Esophagus squamous epithelium (tissue), 5 donors: Measurements from ENCODE around the gene OPRM1. TPM values are rescaled to one million over a fixed set of nuclear protein-coding genes. Genes with fewer than 3 reads are reported as not detected.
"Not testable (repeated sequence)": the region's sequence is repeated elsewhere in the genome, so short reads cannot be mapped to it uniquely, and the experiment has no call there.

Source experiments
- DNase-seq: peaks from one replicate; lab custom pipeline; 2025; lab: John Stamatoyannopoulos, UW
- H3K27ac ChIP-seq, 4 donors: fragments of 200-600 bp; sonication (generic); one replicate each; pipeline ENCODE4 v1.5.1; 2016 to 2019; ENCODE audit warnings: mild to moderate bottlenecking in 1 of 4
- H3K27me3 ChIP-seq, 4 donors: fragments of 200-600 bp; sonication (generic); 1 replicate in 3 of 4; 2 replicates in 1 of 4; pipeline versions ENCODE4 v1.5.1 to v1.6.0; 2017 to 2021; ENCODE audit warnings: antibody characterized with exemption in 1 of 4
- H3K36me3 ChIP-seq, 3 donors: fragments of 200-600 bp; sonication (generic); one replicate each; pipeline ENCODE4 v1.5.1; 2016 to 2019
- H3K4me1 ChIP-seq, 3 donors: fragments of 200-600 bp; sonication (generic); one replicate each; pipeline ENCODE4 v1.5.1; 2017 to 2019
- H3K4me3 ChIP-seq, 4 donors: fragments of 200-600 bp; sonication (generic); 1 replicate in 3 of 4; 2 replicates in 1 of 4; pipeline ENCODE4 v1.5.1; 2016 to 2019; ENCODE audit warnings: mild to moderate bottlenecking in 2 of 4, moderate library complexity in 1 of 4
- H3K9me3 ChIP-seq, 3 donors: fragments of 200-600 bp; sonication (generic); one replicate each; pipeline ENCODE4 v1.5.1; 2016 to 2019
- CTCF ChIP-seq, 6 experiments: fragments of 450-650 bp in 4 of 6; fragments of 200-600 bp in 2 of 6; sonication (generic) in 2 of 6; IDR thresholded peaks; one replicate each; pipeline ENCODE4 v1.5.1; 2016 to 2019; ENCODE audit warnings: antibody characterized with exemption in 6 of 6, mild to moderate bottlenecking in 4 of 6, moderate library complexity in 4 of 6
- POLR2A ChIP-seq, 4 donors: fragments of 450-650 bp; IDR thresholded peaks; one replicate each; pipeline ENCODE4 v1.6.1; 2017; ENCODE audit warnings: antibody characterized with exemption in 4 of 4, mild to moderate bottlenecking in 4 of 4, moderate library complexity in 3 of 4
- whole genome bisulfite sequencing, 2 donors: methylation state at CpG; one replicate each; pipeline ENCODE4 v1.1.5; 2018; 5-methylcytosine and 5-hydroxymethylcytosine counted together
- intact Hi-C: fragments of 100-400 bp; cut with DNase I; formaldehyde crosslinking; loops from one replicate; pipeline ENCODE4 v1.15.0; 2022
- total RNA-seq, 4 donors: library from RNA; depleted of rRNA; stranded (reverse); fragments of >200 nt; gene quantifications; one replicate each; pipeline ENCODE4 v1.1.0, GENCODE V29; 2016
- donor health status: DM: yes; HTN: yes; CAD: no.

The OPRM1 gene
- total RNA-seq, 4 donors from 2014 or later = not detected

- TF ChIP-seq CTCF (IDR thresholded peaks at IDR 0.05) = no peak
- no peak for TF ChIP-seq POLR2A (IDR thresholded peaks at IDR 0.05)
- Histone ChIP-seq H3K4me3 (no peak overlapping the region), H3K9me3 (no peaks in the 10 kb centered on the region), H3K36me3 (peaks cover 0 to 7% (median 0%) of the 10 kb centered on the region in 3 donors), H3K27me3 (no peaks in the 10 kb centered on the region), H3K4me1 (peaks cover 0 to 11% (median 0%) of the 10 kb centered on the region in 3 donors), H3K27ac (no peak overlapping the region)
- DNase-seq = no peak
- WGBS, 2 donors = 81 to 85% methylated on average over 4 of the region's 5 CpGs
- intact Hi-C loops = no loop called here
Measured at GRCh38 chr6:154169193-154169847, 130.3 kb downstream of the OPRM1 start.

- H3K27me3 ChIP-seq = no peaks in the 10 kb centered on the region
- no peak for TF ChIP-seq POLR2A (IDR thresholded peaks at IDR 0.05)
- 62 to 77% methylated on average over 2 of the region's 2 CpGs for WGBS, 2 donors
- no peaks in the 10 kb centered on the region for H3K9me3 ChIP-seq
- no peak overlapping the region for H3K27ac ChIP-seq
- H3K4me1 ChIP-seq = peaks cover 0 to 3% (median 0%) of the 10 kb centered on the region in 3 donors
- H3K4me3 ChIP-seq = no peak overlapping the region
- peaks cover 0 to 7% (median 0%) of the 10 kb centered on the region in 3 donors for H3K36me3 ChIP-seq
- no peak for DNase-seq
- intact Hi-C loops = no loop called here
Measured at GRCh38 chr6:154170106-154170505, 131.1 kb downstream of the OPRM1 start.

GRCh38 chr6:154172393-154172792 lies 133.4 kb downstream of the OPRM1 start:
- intact Hi-C loops, DNase-seq, H3K27ac ChIP-seq, H3K36me3 ChIP-seq, H3K27me3 ChIP-seq, H3K4me1 ChIP-seq, H3K9me3 ChIP-seq, H3K4me3 ChIP-seq: not testable (repeated sequence)
- WGBS, 2 donors = 63% methylated on average over 3 of the region's 5 CpGs; no CpG with 5 or more reads in 1 of the 2 donors

- no peak for DNase-seq
- H3K4me3 ChIP-seq = no peak overlapping the region
- H3K27me3 ChIP-seq = no peaks in the 10 kb centered on the region
- H3K9me3 ChIP-seq = peaks cover 0 to 7% (median 0%) of the 10 kb centered on the region in 3 donors
- TF ChIP-seq POLR2A (IDR thresholded peaks at IDR 0.05) = no peak
- no peak for TF ChIP-seq CTCF (IDR thresholded peaks at IDR 0.05)
- H3K27ac ChIP-seq = no peak overlapping the region
- no peaks in the 10 kb centered on the region for H3K4me1 ChIP-seq
- 89 to 93% methylated on average over 5 of the region's 5 CpGs for WGBS, 2 donors
- no peaks in the 10 kb centered on the region for H3K36me3 ChIP-seq
- intact Hi-C loops = no loop called here
Measured at GRCh38 chr6:154179434-154179833, 140.4 kb downstream of the OPRM1 start.

GRCh38 chr6:154187203-154187602 lies 148.2 kb downstream of the OPRM1 start:
- Histone ChIP-seq H3K27ac (no peak overlapping the region), H3K36me3 (no peaks in the 10 kb centered on the region), H3K27me3 (no peaks in the 10 kb centered on the region), H3K9me3 (peaks cover 0 to 7% (median 0%) of the 10 kb centered on the region in 3 donors), H3K4me1 (no peaks in the 10 kb centered on the region), H3K4me3 (no peak overlapping the region)
- TF ChIP-seq CTCF (IDR thresholded peaks at IDR 0.05) (no peak), POLR2A (IDR thresholded peaks at IDR 0.05) (no peak)
- no peak for DNase-seq
- intact Hi-C loops = no loop called here
- 71 to 72% methylated on average over 3 of the region's 3 CpGs for WGBS, 2 donors

GRCh38 chr6:154187714-154188113 lies 148.7 kb downstream of the OPRM1 start:
- Histone ChIP-seq H3K36me3 (no peaks in the 10 kb centered on the region), H3K4me3 (no peak overlapping the region), H3K4me1 (no peaks in the 10 kb centered on the region), H3K27me3 (no peaks in the 10 kb centered on the region), H3K9me3 (peaks cover 0 to 7% (median 0%) of the 10 kb centered on the region in 3 donors), H3K27ac (no peak overlapping the region)
- intact Hi-C loops = no loop called here
- DNase-seq = no peak
- no peak for TF ChIP-seq POLR2A (IDR thresholded peaks at IDR 0.05)
- TF ChIP-seq CTCF (IDR thresholded peaks at IDR 0.05) = no peak
